PFSK-1 (cell line): Measurements from ENCODE around the gene CHID1.

Experiments used
- FOXP2 ChIP-seq: optimal IDR thresholded peaks from 2 replicates; pipeline ENCODE3; 2011; ENCODE audit warnings: borderline replicate concordance, control low read depth, inconsistent platforms; ENCODE audit not compliant: insufficient read depth; ENCODE audit errors: extremely low read length, extremely low read depth
- POLR2AphosphoS5 ChIP-seq: IDR thresholded peaks from 2 replicates; pipeline ENCODE4 v1.6.1; 2012; ENCODE audit warnings: low read depth, mild to moderate bottlenecking, control low read depth, low read length, moderate library complexity
- SIN3A ChIP-seq: IDR thresholded peaks from 2 replicates; pipeline ENCODE4 v1.6.1; 2012; ENCODE audit warnings: mild to moderate bottlenecking, low read length, moderate library complexity, borderline replicate concordance; ENCODE audit not compliant: insufficient read depth
- TAF1 ChIP-seq: IDR thresholded peaks from 2 replicates; pipeline ENCODE4 v1.6.1; 2012; ENCODE audit warnings: low read length, control low read depth, borderline replicate concordance; ENCODE audit not compliant: insufficient read depth
- TF ChIP-seq, protein P1 (sequence below), 2 experiments: IDR thresholded peaks; 2 replicates each; pipeline versions ENCODE4 v1.6.1 to v1.8.0; 2011 to 2012; ENCODE audit warnings: low read depth in 2 of 2, low read length in 2 of 2, control low read depth in 1 of 2, inconsistent platforms in 1 of 2, mild to moderate bottlenecking in 1 of 2, moderate library complexity in 1 of 2; ENCODE audit not compliant: insufficient read depth in 1 of 2

CHID1 gene

DNA sequence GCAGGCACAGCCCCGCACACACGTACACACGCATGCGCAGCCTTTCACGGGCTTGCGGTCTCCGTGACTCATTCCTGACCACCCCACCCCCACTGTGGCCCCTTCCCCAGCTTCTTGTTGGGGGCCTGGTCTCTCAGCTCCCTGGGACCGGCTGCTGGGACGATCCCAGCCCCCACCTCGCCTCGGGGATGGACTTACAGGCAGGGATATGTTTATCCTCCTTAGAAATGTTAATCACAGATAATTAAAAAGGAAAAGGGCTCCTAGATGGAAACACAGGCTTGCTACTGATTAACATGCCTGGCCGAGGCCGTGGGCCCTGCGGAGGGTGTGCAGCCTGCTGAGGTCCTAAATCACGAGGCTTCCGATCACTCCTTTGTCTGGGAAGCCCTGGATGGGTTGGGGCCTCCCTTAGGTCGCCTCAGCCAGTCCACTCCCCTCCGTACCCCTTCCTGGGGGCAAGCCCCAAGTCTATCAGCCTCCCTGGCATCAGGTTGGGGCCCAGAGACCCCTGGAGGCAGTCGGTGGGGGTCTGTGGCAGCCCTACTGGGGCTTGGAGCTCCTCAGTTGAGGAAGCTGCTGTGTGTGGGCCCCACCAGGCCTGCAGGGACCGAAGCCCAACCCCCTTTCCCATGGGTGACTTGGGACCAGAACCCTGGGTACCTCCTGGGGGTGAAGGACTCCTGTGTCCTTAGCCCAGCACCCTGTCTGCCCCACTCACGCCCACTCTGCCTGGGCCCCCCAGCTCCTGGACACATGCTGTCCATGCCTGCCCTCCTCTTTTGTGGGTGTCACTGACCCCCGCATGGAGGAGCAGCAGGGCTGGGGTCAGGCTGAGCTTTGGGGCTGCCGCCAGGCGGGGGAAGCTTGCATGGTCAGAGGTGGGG lies 47.3 kb downstream of the CHID1 start:
- TF ChIP-seq SIN3A = no peak
- TF ChIP-seq TAF1 = no peak
- TF ChIP-seq, protein P1, sequence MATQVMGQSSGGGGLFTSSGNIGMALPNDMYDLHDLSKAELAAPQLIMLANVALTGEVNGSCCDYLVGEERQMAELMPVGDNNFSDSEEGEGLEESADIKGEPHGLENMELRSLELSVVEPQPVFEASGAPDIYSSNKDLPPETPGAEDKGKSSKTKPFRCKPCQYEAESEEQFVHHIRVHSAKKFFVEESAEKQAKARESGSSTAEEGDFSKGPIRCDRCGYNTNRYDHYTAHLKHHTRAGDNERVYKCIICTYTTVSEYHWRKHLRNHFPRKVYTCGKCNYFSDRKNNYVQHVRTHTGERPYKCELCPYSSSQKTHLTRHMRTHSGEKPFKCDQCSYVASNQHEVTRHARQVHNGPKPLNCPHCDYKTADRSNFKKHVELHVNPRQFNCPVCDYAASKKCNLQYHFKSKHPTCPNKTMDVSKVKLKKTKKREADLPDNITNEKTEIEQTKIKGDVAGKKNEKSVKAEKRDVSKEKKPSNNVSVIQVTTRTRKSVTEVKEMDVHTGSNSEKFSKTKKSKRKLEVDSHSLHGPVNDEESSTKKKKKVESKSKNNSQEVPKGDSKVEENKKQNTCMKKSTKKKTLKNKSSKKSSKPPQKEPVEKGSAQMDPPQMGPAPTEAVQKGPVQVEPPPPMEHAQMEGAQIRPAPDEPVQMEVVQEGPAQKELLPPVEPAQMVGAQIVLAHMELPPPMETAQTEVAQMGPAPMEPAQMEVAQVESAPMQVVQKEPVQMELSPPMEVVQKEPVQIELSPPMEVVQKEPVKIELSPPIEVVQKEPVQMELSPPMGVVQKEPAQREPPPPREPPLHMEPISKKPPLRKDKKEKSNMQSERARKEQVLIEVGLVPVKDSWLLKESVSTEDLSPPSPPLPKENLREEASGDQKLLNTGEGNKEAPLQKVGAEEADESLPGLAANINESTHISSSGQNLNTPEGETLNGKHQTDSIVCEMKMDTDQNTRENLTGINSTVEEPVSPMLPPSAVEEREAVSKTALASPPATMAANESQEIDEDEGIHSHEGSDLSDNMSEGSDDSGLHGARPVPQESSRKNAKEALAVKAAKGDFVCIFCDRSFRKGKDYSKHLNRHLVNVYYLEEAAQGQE (IDR thresholded peaks at IDR 0.05; ENCODE audit: insufficient read depth in 1 of 2, low read depth in 2 of 2, low read length in 2 of 2) = no peak
- no peak for TF ChIP-seq POLR2AphosphoS5
- TF ChIP-seq FOXP2 = no peak

DNA sequence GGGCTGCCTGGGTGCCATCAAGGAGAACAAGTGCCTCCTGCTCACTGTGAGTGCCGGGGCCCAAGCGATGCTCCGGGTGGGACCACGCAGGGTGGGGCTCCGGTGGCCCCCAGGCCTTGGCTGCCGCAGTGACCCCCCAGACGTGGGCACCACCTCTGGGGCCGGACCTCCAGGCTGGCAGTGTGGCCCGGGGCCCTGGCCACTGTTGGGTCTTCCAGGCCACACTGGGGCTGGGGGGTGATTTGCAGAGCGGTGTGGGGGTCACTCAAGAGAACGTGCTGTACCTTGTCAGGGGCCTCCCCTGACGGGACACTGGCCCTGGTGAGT lies 48.0 kb downstream of the CHID1 start:
- no peak for TF ChIP-seq TAF1
- TF ChIP-seq POLR2AphosphoS5 = no peak
- no peak for TF ChIP-seq FOXP2
- no peak for TF ChIP-seq SIN3A
- TF ChIP-seq, protein P1 (IDR thresholded peaks at IDR 0.05; ENCODE audit: insufficient read depth in 1 of 2, low read depth in 2 of 2, low read length in 2 of 2) = no peak

DNA sequence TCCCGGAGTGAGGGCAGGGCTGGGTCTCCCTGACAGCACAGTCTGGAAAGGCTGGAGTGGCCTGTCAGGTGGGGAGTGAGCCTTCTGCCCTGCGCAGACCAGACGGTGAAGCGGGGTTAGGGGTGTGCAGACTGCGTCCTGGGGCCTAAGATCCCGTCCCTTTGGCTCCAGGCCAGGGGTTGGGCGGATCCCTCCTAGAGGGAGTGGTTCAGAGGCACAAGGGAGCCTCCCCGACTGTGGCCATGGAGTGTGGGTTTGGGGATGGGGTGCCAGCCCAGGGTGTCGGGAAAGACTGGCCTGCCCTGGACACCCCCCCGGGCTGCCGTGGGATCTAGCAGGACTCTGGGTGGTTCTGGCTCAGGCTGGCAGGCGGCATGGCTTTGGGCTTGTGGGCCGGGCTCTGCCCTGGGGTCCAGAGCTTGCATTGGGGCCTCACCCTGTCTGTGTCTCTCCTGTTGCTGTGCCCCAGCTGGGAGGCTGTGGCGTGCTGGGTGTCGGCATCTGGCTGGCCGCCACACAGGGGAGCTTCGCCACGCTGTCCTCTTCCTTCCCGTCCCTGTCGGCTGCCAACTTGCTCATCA lies 48.4 kb downstream of the CHID1 start:
- TF ChIP-seq POLR2AphosphoS5 = no peak; the same call in 1 of the 2 replicates
- no peak for TF ChIP-seq SIN3A
- no peak for TF ChIP-seq TAF1
- TF ChIP-seq FOXP2 = no peak
- TF ChIP-seq, protein P1 (IDR thresholded peaks at IDR 0.05; ENCODE audit: insufficient read depth in 1 of 2, low read depth in 2 of 2, low read length in 2 of 2) = no peak

DNA sequence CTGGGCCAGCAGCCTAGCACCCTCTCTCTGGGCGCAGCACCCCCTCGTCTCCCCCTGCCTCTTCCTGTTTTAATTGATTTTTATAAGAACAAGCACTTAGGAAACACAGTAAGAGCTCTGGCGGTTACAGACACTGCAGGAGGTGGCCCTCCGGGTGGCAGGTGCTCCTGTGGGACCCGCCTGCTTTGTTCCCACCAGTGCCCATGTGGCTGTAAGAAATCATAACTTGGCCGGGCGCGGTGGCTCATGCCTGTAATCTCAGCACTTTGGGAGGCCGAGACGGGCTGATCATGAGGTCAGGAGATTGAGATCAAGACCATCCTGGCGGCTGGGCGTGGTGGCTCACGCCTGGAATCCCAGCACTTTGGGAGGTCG lies 49.5 kb downstream of the CHID1 start:
- TF ChIP-seq SIN3A = no peak
- TF ChIP-seq POLR2AphosphoS5 = no peak
- TF ChIP-seq FOXP2 = no peak
- no peak for TF ChIP-seq TAF1
- TF ChIP-seq, protein P1 (IDR thresholded peaks at IDR 0.05; ENCODE audit: insufficient read depth in 1 of 2, low read depth in 2 of 2, low read length in 2 of 2) = no peak
